HG03159 (cell line): Measurements from ENCODE around the gene PARP16.

Experiments
- ATAC-seq: cut with Tn5 transposase; IDR thresholded peaks from one replicate; pipeline ENCODE4 v1.9.1; 2021; ENCODE audit warnings: mild to moderate bottlenecking, moderate library complexity; ENCODE audit not compliant: unreplicated experiment

Gene PARP16

DNA sequence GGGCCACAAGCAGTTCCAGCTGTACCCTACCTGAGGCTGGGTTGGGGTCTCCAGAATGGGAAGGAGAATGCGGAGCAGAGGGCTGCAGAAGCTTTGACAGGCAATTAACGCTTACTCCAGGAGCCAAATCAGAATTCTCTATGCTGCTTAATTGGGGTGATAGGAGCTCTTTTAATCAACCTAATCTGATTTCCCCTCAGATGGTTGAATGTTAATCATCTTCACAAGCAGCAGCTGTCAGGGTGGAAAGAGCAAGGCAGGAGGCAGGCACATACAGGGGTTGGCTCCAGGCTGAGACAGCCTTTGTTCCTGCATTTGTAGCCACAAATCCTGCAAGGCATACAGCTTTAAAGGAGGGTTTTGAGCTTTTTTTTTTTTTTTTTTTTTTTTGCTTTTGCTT is 78.0 kb downstream of the PARP16 start:
- ATAC-seq: no peak
